GM12892 (cell line): ENCODE measurements around the gene RGS11.

Experiments
- DNase-seq: peaks from one replicate; pipeline ENCODE4 v3.0.0; 2011; ENCODE audit not compliant: insufficient read length
- FAIRE-seq: peaks from 2 replicates; lab custom pipeline; 2011; peaks lifted over from hg19 to GRCh38; lab: Jason Lieb, UNC
- POLR2A ChIP-seq: IDR thresholded peaks from 2 replicates; pipeline ENCODE4 v1.6.1; 2011; ENCODE audit warnings: low read depth, low read length, control low read depth
- POLR2AphosphoS5 ChIP-seq: IDR thresholded peaks from 2 replicates; pipeline ENCODE4 v1.6.1; 2011; ENCODE audit warnings: low read depth, low read length, control low read depth
- TAF1 ChIP-seq: IDR thresholded peaks from 2 replicates; pipeline ENCODE4 v1.6.1; 2011; ENCODE audit warnings: low read depth, mild to moderate bottlenecking, control low read depth, low read length, borderline replicate concordance

Gene RGS11

DNA sequence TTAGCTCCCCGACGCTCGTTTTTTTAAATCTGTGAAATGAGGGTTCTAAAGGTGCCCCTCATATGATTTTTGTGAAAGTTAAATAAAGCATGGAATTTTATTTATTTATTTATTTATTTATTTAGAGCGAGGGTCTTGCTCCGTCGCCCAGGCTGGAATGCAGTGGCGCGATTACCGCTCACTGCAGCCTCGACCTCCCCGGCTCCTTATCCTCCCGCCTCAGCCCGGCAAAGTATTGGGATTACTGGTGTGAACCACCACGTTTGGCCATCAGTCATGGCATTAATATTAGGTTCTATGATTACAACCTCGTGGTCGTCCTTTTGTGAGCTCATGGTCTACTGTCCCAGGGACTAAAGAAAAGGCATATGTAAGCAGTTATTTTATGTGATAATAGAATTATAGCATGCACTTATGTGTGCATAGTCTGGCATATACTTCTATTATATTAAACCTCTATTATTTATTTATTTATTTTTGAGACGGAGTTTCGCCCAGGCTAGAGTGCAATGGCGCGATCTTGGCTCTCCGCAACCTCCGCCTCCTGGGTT is 45.9 kb downstream of the RGS11 start:
- TF ChIP-seq POLR2A (no peak), TAF1 (no peak), POLR2AphosphoS5 (no peak)
- FAIRE-seq: no peak
- DNase-seq: no peak

DNA sequence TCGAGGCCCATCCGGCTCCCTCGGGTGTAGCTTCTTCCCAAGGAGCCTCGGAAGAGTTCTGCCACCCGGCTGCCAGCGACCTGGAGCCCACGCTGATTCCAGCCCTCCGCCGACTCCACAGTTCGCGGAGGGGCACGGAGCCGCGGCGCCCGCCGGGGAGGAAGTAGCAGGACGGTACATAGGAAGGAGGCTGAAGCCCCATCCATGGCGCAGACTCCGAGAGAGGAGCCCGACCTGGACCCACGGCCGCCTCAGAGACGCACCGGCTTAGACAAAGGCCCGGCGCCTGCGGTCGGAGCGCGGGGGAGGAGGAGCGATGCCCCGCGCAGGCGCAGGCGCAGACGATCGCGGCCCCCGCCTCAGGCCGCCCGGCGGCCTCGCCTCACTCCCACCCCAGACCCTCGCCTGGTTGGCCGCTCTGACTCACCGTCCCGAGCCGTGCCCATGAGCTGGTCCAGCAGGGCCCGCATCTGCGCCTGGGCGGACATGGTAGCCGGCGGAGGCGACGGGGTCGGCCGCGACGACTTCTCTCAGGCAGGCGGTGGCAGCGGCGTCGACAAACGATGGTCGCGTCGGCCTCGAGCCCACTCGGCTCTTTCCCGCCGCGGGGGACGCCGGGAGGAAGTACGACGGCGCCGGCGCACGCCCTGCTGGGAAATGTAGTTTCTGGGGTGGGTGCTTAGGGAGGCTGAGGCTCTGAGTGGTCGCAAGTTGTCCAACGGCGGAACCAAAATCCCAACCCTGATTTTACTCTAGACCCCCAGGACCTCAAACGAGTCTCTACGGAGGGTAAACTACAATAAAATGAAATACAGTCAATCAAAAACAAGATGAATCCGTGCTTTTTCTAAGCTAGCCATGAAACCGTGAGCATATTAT is 46.7 kb downstream of the RGS11 start, which contains the start of gene LUC7L:
TSS of gene LUC7L (minus strand) at position 598 of the 879 bp plus-strand sequence. CDS start at position 488, 110 bp downstream.
- TF ChIP-seq POLR2A: peak; percentile 98
- TF ChIP-seq POLR2AphosphoS5: peak; percentile 98
- TF ChIP-seq TAF1: no peak
- DNase-seq (peak; percentile 91), FAIRE-seq (peak; percentile 98)

DNA sequence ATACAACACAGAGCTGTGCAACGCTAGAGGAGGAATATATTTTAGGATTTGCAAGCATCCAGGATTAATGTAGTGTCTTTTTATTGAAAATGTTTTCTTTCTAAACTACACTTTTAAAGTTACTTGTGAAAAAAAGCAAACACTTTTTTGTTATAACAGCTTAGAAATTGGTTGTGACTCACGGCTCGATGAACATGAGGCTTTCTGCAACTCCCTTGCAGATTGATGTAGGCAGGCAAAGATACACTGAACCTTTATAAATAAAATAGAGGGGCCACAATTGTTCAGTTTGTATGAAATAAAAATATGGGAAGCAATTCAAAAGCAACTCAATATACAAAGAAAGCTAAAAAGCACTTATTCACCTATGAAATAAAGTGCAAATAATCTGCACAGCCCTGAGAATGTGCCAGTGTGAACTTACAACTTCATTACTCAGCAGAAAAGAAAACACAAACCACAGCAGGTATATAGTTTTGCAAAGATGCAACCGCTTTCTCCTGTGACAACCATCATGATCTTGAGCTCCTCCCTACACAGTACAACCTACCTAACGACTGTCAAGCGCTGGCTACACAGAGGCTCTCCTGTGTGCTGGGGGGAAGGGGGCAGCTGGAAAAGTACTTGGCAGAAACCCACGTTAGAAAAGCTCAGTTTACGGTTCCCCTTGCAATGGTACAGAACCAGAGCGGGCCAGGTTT is 47.4 kb downstream of the RGS11 start:
- peak; percentile 5 for FAIRE-seq
- no peak for DNase-seq

GRCh38 chr16:220021-220420 is 55.7 kb downstream of the RGS11 start:
- DNase-seq: no peak
- no peak for FAIRE-seq
- no peak for TF ChIP-seq POLR2AphosphoS5
- no peak for TF ChIP-seq POLR2A

More for the DNA sequence above, 47.4 kb downstream of the RGS11 start:
- TF ChIP-seq TAF1 (no peak), POLR2AphosphoS5 (no peak), POLR2A (no peak)
